Endothelial cell of umbilical vein (primary cell): ENCODE results near the gene SH3RF3. TPM values are rescaled to one million over a fixed set of nuclear protein-coding genes. Genes with fewer than 3 reads are reported as not detected.

ENCODE experiments used
- BruUV-seq: library from RNA; stranded (reverse); fragments of 400-500 nt; replicated peaks from 2 replicates; lab custom pipeline; 2021; lab: Mats Ljungman, UMichigan
- CTCF ChIA-PET: fragments of 300-600, 350-600 bp; sonication (Branson Sonifier 250); formaldehyde crosslinking; loops from one replicate; lab custom pipeline; 2021; ENCODE audit warnings: antibody characterized with exemption, inconsistent platforms; lab: Charles Lee
- POLR2A ChIA-PET: fragments of 300-600, 350-600 bp; sonication (Branson Sonifier 250); formaldehyde crosslinking; loops from one replicate; lab custom pipeline; 2021; ENCODE audit warnings: antibody characterized with exemption, inconsistent platforms; lab: Charles Lee
- DNase-seq: peaks from one replicate; pipeline ENCODE4 v3.0.0-alpha.2; 2011; ENCODE audit warnings: low read depth, low spot score
- FAIRE-seq: peaks from 2 replicates; lab custom pipeline; 2011; peaks lifted over from hg19 to GRCh38; lab: Jason Lieb, UNC
- H2AFZ ChIP-seq: 2 replicates; pipeline ENCODE4 v1.6.0; 2012; ENCODE audit warnings: low read depth, low read length, control low read depth, inconsistent platforms
- H3K27ac ChIP-seq: 2 replicates; pipeline ENCODE4 v1.5.1; 2011; ENCODE audit warnings: low read depth, mild to moderate bottlenecking, control low read depth, low read length, moderate library complexity; ENCODE audit not compliant: insufficient read depth
- H3K27me3 ChIP-seq, 2 experiments: 2 replicates each; pipeline versions ENCODE4 v1.6.0 to v1.6.1; 2011; ENCODE audit warnings: low read length in 2 of 2, mixed read lengths in 1 of 2; ENCODE audit not compliant: control insufficient read depth in 2 of 2, insufficient read depth in 2 of 2
- H3K36me3 ChIP-seq, 2 experiments: 2 replicates in 1 of 2; 3 replicates in 1 of 2; pipeline ENCODE4 v1.5.1; 2011; ENCODE audit warnings: low read length in 2 of 2, mild to moderate bottlenecking in 1 of 2, moderate library complexity in 1 of 2; ENCODE audit not compliant: control insufficient read depth in 2 of 2, insufficient read depth in 2 of 2; ENCODE audit errors: extremely low read depth in 1 of 2
- H3K4me1 ChIP-seq: 3 replicates; pipeline ENCODE4 v1.5.1; 2011; ENCODE audit warnings: mild to moderate bottlenecking, low read length; ENCODE audit not compliant: control insufficient read depth, insufficient read depth; ENCODE audit errors: extremely low read depth
- H3K4me2 ChIP-seq: 2 replicates; pipeline ENCODE4 v1.6.1; 2011; ENCODE audit warnings: low read length, control low read depth, mixed read lengths; ENCODE audit not compliant: insufficient read depth
- H3K4me3 ChIP-seq, 3 experiments: fragments of 200-600 bp in 1 of 3; sonication (generic), shearing (Covaris generic) in 1 of 3; replicated peaks in 1 of 3; 2 replicates each; pipeline ENCODE4 v1.5.1; 2011 to 2016; ENCODE audit warnings: control low read depth in 3 of 3, low read length in 3 of 3, mild to moderate bottlenecking in 2 of 3, inconsistent platforms in 1 of 3, low read depth in 1 of 3, moderate library complexity in 1 of 3; ENCODE audit not compliant: insufficient read depth in 1 of 3
- H3K79me2 ChIP-seq: 2 replicates; pipeline ENCODE4 v1.6.0; 2012; ENCODE audit warnings: low read length, inconsistent platforms; ENCODE audit not compliant: control insufficient read depth, insufficient read depth
- H3K9ac ChIP-seq: replicated peaks from 2 replicates; pipeline ENCODE3; 2011; ENCODE audit warnings: low read length, control low read depth; ENCODE audit not compliant: insufficient read depth; ENCODE audit errors: extremely low read depth
- H3K9me1 ChIP-seq: replicated peaks from 3 replicates; pipeline ENCODE4 v1.6.0; 2011; ENCODE audit warnings: mild to moderate bottlenecking, low read length; ENCODE audit not compliant: control insufficient read depth, insufficient read depth; ENCODE audit errors: extremely low read depth
- H3K9me3 ChIP-seq: replicated peaks from 2 replicates; pipeline ENCODE4 v1.5.1; 2012; ENCODE audit warnings: low read length, inconsistent platforms; ENCODE audit not compliant: control insufficient read depth, insufficient read depth
- H4K20me1 ChIP-seq: replicated peaks from 2 replicates; pipeline ENCODE3; 2011; ENCODE audit warnings: mild to moderate bottlenecking, low read length; ENCODE audit not compliant: control insufficient read depth, insufficient read depth; ENCODE audit errors: extremely low read depth
- CTCF ChIP-seq, 2 donors: IDR thresholded peaks; 1 replicate in 1 of 2; 2 replicates in 1 of 2; pipeline ENCODE4 v1.5.1; 2011; ENCODE audit warnings: low read length in 2 of 2, mild to moderate bottlenecking in 2 of 2, moderate library complexity in 2 of 2, control low read depth in 1 of 2, inconsistent platforms in 1 of 2, low read depth in 1 of 2; ENCODE audit not compliant: insufficient read depth in 1 of 2; ENCODE audit errors: extremely low read depth in 1 of 2
- EZH2 ChIP-seq: IDR thresholded peaks from 2 replicates; pipeline ENCODE4 v1.6.1; 2012; ENCODE audit warnings: borderline replicate concordance, low read depth, mild to moderate bottlenecking, moderate library complexity, low read length, inconsistent platforms; ENCODE audit not compliant: severe bottlenecking
- FOS ChIP-seq: IDR thresholded peaks from 2 replicates; pipeline ENCODE4 v1.6.1; 2011; ENCODE audit warnings: mild to moderate bottlenecking, low read length, moderate library complexity, borderline replicate concordance; ENCODE audit not compliant: insufficient read depth
- GATA2 ChIP-seq: IDR thresholded peaks from 2 replicates; pipeline ENCODE4 v1.7.0; 2011; ENCODE audit warnings: low read depth, mild to moderate bottlenecking, moderate library complexity, mixed read lengths, low read length; ENCODE audit not compliant: insufficient read length, insufficient read depth
- JUN ChIP-seq: IDR thresholded peaks from 2 replicates; pipeline ENCODE4 v1.6.1; 2011; ENCODE audit warnings: borderline replicate concordance, low read depth; ENCODE audit not compliant: insufficient read length, insufficient read depth
- MAX ChIP-seq: IDR thresholded peaks from 2 replicates; pipeline ENCODE4 v1.6.1; 2011; ENCODE audit not compliant: insufficient read depth, insufficient read length
- MYC ChIP-seq: IDR thresholded peaks from one replicate; pipeline ENCODE4 v1.6.1; 2011; ENCODE audit warnings: mild to moderate bottlenecking, low read depth, low read length
- POLR2A ChIP-seq: IDR thresholded peaks from 2 replicates; pipeline ENCODE4 v1.6.1; 2012; ENCODE audit warnings: low read depth, mild to moderate bottlenecking, control low read depth, low read length
- POLR2AphosphoS5 ChIP-seq: IDR thresholded peaks from 2 replicates; pipeline ENCODE4 v1.6.1; 2012; ENCODE audit warnings: low read depth, mild to moderate bottlenecking, control low read depth, low read length, moderate library complexity; ENCODE audit not compliant: insufficient read depth
- dilution Hi-C: fragments of 300-500 bp; cut with MboI; formaldehyde crosslinking; loops from one replicate; pipeline ENCODE4 v1.15.0; 2019; ENCODE audit warnings: low sequenced_read_pairs; ENCODE audit not compliant: extremely low pct_ligation_motif_present
- intact Hi-C: fragments of 100-400 bp; cut with micrococcal nuclease; formaldehyde crosslinking; loops from one replicate; pipeline ENCODE4 v1.10.0; 2022
- polyA plus RNA-seq, 4 experiments: library from polyadenylated mRNA; depleted of rRNA in 3 of 4; stranded (reverse) in 3 of 4; unstranded in 1 of 4; fragments of >200 nt; gene quantifications; 2 replicates each; pipeline versions ENCODE4 v1.2.1 to v1.2.3, GENCODE V29; 2011 to 2012; ENCODE audit warnings: missing spikeins in 1 of 4
- total RNA-seq: library from RNA; stranded (reverse); gene quantifications from 2 replicates; pipeline ENCODE4 v1.2.3, GENCODE V29; 2021

The SH3RF3 gene
- total and polyA plus RNA-seq, 2 donors (not counting 3 experiments of a cell fraction or from before 2014, with no cell fraction given): 3.8 to 14.7 TPM

GRCh38 chr2:109269706-109270504, 140.9 kb downstream of the SH3RF3 start:
- no peak for FAIRE-seq
- H3K9ac ChIP-seq: no peak overlapping the region
- no peaks in the 10 kb centered on the region for H3K9me3 ChIP-seq

GRCh38 chr2:109270505-109271312, 141.7 kb downstream of the SH3RF3 start:
- ChIA-PET CTCF (interaction anchor here (1.7 kb wide), 1 partner anchor 240 kb away, joined by 5 read pairs; no protein-coding TSS in a partner anchor), POLR2A (no interaction called here)
- dilution Hi-C loops (no loop called here), intact Hi-C loops (no loop called here)
- no peak overlapping the region for H3K4me2 ChIP-seq
- no peak overlapping the region for H3K9ac ChIP-seq
- H3K9me1 ChIP-seq: no peaks in the 10 kb centered on the region
- no peak overlapping the region for H2AFZ ChIP-seq
- peaks cover 36% of the 10 kb centered on the region for H3K4me1 ChIP-seq
- H3K79me2 ChIP-seq: peaks cover 5% of the 10 kb centered on the region
- DNase-seq (no peak), FAIRE-seq (peak; percentile 62)
- no peak for TF ChIP-seq FOS
- TF ChIP-seq CTCF (IDR thresholded peaks at IDR 0.05; ENCODE audit: extremely low read depth in 1 of 2, insufficient read depth in 1 of 2, low read depth in 1 of 2, low read length in 2 of 2): no peak
- TF ChIP-seq POLR2A: no peak
- TF ChIP-seq POLR2AphosphoS5: no peak
- no peak for TF ChIP-seq JUN
- TF ChIP-seq GATA2: no peak
- TF ChIP-seq MAX: no peak
- TF ChIP-seq MYC: no peak
- no peak for TF ChIP-seq EZH2
- H3K9me3 ChIP-seq: no peaks in the 10 kb centered on the region
- H3K36me3 ChIP-seq: no peaks in the 10 kb centered on the region
- no peaks in the 10 kb centered on the region for H4K20me1 ChIP-seq
- H3K4me3 ChIP-seq: no peak overlapping the region
- BruUV-seq: no TSS peak
- no peak overlapping the region for H3K27ac ChIP-seq
- H3K27me3 ChIP-seq: no peaks in the 10 kb centered on the region

More at GRCh38 chr2:109269706-109270504, 140.9 kb downstream of the SH3RF3 start:
- H3K4me3 ChIP-seq: no peak overlapping the region
- intact Hi-C loops: loop anchor here (5.0 kb wide), 1 partner anchor 62 kb away; no protein-coding TSS in a partner anchor
- H3K4me1 ChIP-seq: peaks cover 34% of the 10 kb centered on the region
- ChIA-PET CTCF (interaction anchor here (1.7 kb wide), 1 partner anchor 240 kb away, joined by 5 read pairs; no protein-coding TSS in a partner anchor), POLR2A (no interaction called here)
- dilution Hi-C loops: no loop called here
- BruUV-seq: no TSS peak
- no peaks in the 10 kb centered on the region for H3K36me3 ChIP-seq
- H3K79me2 ChIP-seq: peaks cover 5% of the 10 kb centered on the region
- H3K4me2 ChIP-seq: no peak overlapping the region
- H3K27me3 ChIP-seq: no peaks in the 10 kb centered on the region
- no peak overlapping the region for H3K27ac ChIP-seq
- no peak for DNase-seq
- H3K9me1 ChIP-seq: no peaks in the 10 kb centered on the region
- H2AFZ ChIP-seq: no peak overlapping the region
- H4K20me1 ChIP-seq: no peaks in the 10 kb centered on the region
- TF ChIP-seq FOS: no peak
